Measurements from ENCODE around the gene CADM1. TPM values are rescaled to one million over a fixed set of nuclear protein-coding genes. Genes with fewer than 3 reads are reported as not detected.

The CADM1 gene
- total and polyA plus RNA-seq, 2 donors (not counting 3 experiments of a cell fraction or from before 2014, with no cell fraction given) = 0.52 to 2.6 TPM

DNA sequence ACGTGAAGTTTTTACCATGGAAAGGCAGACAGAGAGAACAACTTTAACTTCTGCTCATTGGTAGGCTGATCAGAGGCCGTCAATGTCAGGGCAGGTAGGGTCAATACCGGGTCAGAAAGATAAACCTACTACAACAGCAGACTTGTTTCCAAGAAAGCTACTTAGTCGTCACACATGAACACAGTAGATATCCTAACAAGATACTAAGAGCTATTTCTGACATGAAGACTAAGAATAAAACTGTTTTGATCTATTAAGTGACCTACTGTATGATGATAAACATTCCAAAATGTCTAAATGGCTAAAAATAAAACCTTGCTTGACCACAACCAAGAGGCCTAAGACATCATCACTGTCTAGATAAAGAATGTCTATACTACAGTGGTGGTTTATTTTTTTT is 231.3 kb downstream of the CADM1 start:
- BruUV-seq (replicated peaks) = no TSS peak
- Histone ChIP-seq H3K27ac (ENCODE audit: insufficient read depth, low read depth, low read length) (no peak overlapping the region), H3K4me3 (replicated peaks in 1 of 3; ENCODE audit: insufficient read depth in 1 of 3, low read depth in 1 of 3, low read length in 3 of 3) (no peak overlapping the region), H3K9ac (replicated peaks; ENCODE audit: extremely low read depth, insufficient read depth, low read length) (no peak overlapping the region), H3K9me3 (replicated peaks; ENCODE audit: control insufficient read depth, insufficient read depth, low read length) (no peaks in the 10 kb centered on the region), H3K4me1 (ENCODE audit: control insufficient read depth, extremely low read depth, insufficient read depth, low read length) (no peaks in the 10 kb centered on the region), H3K9me1 (replicated peaks; ENCODE audit: control insufficient read depth, extremely low read depth, insufficient read depth, low read length) (no peaks in the 10 kb centered on the region), H4K20me1 (replicated peaks; ENCODE audit: control insufficient read depth, extremely low read depth, insufficient read depth, low read length) (no peaks in the 10 kb centered on the region), H3K36me3 (ENCODE audit: control insufficient read depth in 2 of 2, extremely low read depth in 1 of 2, insufficient read depth in 2 of 2, low read length in 2 of 2) (no peaks in the 10 kb centered on the region), H3K4me2 (ENCODE audit: insufficient read depth, low read length) (no peak overlapping the region), H3K79me2 (ENCODE audit: control insufficient read depth, insufficient read depth, low read length) (no peaks in the 10 kb centered on the region), H3K27me3 (ENCODE audit: control insufficient read depth in 2 of 2, insufficient read depth in 2 of 2, low read length in 2 of 2) (peaks cover 0 to 2% of the 10 kb centered on the region in 2 experiments), H2AFZ (ENCODE audit: low read depth, low read length) (no peak overlapping the region)
- DNase-seq (ENCODE audit: low read depth, low spot score) (no peak), FAIRE-seq (no peak)
- intact Hi-C loops (cut with micrococcal nuclease) (no loop called here), dilution Hi-C loops (cut with MboI; ENCODE audit: extremely low pct_ligation_motif_present, low sequenced_read_pairs) (no loop called here)
- ChIA-PET CTCF (no interaction called here), POLR2A (no interaction called here)
- TF ChIP-seq GATA2 (IDR thresholded peaks at IDR 0.05; ENCODE audit: insufficient read depth, insufficient read length, low read depth, low read length) = no peak
- no peak for TF ChIP-seq MAX (IDR thresholded peaks at IDR 0.05; ENCODE audit: insufficient read depth, insufficient read length)
- TF ChIP-seq, protein P1, sequence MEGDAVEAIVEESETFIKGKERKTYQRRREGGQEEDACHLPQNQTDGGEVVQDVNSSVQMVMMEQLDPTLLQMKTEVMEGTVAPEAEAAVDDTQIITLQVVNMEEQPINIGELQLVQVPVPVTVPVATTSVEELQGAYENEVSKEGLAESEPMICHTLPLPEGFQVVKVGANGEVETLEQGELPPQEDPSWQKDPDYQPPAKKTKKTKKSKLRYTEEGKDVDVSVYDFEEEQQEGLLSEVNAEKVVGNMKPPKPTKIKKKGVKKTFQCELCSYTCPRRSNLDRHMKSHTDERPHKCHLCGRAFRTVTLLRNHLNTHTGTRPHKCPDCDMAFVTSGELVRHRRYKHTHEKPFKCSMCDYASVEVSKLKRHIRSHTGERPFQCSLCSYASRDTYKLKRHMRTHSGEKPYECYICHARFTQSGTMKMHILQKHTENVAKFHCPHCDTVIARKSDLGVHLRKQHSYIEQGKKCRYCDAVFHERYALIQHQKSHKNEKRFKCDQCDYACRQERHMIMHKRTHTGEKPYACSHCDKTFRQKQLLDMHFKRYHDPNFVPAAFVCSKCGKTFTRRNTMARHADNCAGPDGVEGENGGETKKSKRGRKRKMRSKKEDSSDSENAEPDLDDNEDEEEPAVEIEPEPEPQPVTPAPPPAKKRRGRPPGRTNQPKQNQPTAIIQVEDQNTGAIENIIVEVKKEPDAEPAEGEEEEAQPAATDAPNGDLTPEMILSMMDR (IDR thresholded peaks at IDR 0.05; ENCODE audit: extremely low read depth in 1 of 2, insufficient read depth in 1 of 2, low read depth in 1 of 2, low read length in 2 of 2) = no peak
- TF ChIP-seq EZH2 (IDR thresholded peaks at IDR 0.05; ENCODE audit: borderline replicate concordance, low read depth, low read length, severe bottlenecking) = no peak
- TF ChIP-seq POLR2A (IDR thresholded peaks at IDR 0.05; ENCODE audit: low read depth, low read length) = no peak
- no peak for TF ChIP-seq MYC (IDR thresholded peaks at IDR 0.05; ENCODE audit: low read depth, low read length)
- no peak for TF ChIP-seq FOS (IDR thresholded peaks at IDR 0.05; ENCODE audit: borderline replicate concordance, insufficient read depth, low read length)
